Ishikawa (cell line): Measurements from ENCODE around the gene DNAJB12.

Experiments used
- CEBPB ChIP-seq: IDR thresholded peaks from 2 replicates; pipeline ENCODE4 v1.6.1; 2012
- CREB1 ChIP-seq: IDR thresholded peaks from 2 replicates; pipeline ENCODE4 v1.6.1; 2012; ENCODE audit warnings: low read depth
- EGR1 ChIP-seq: IDR thresholded peaks from 2 replicates; pipeline ENCODE4 v1.6.1; 2012
- EP300 ChIP-seq: IDR thresholded peaks from 2 replicates; pipeline ENCODE4 v1.6.1; 2012; ENCODE audit warnings: borderline replicate concordance
- FOXM1 ChIP-seq: IDR thresholded peaks from 2 replicates; pipeline ENCODE4 v1.6.1; 2012; ENCODE audit warnings: low read depth, borderline replicate concordance
- NFIC ChIP-seq: IDR thresholded peaks from 2 replicates; pipeline ENCODE4 v1.6.1; 2012
- RAD21 ChIP-seq: IDR thresholded peaks from 2 replicates; pipeline ENCODE4 v1.6.1; 2012; ENCODE audit warnings: low read depth
- TCF12 ChIP-seq: IDR thresholded peaks from 2 replicates; pipeline ENCODE4 v1.6.1; 2012; ENCODE audit warnings: low read depth
- TEAD4 ChIP-seq: IDR thresholded peaks from 2 replicates; pipeline ENCODE4 v1.6.1; 2012
- YY1 ChIP-seq: IDR thresholded peaks from 2 replicates; pipeline ENCODE4 v1.6.1; 2012; ENCODE audit warnings: low read depth
- ZBTB7A ChIP-seq: IDR thresholded peaks from 2 replicates; pipeline ENCODE4 v1.6.1; 2012; ENCODE audit warnings: low read depth
- TF ChIP-seq, protein P1 (sequence below): IDR thresholded peaks from 2 replicates; pipeline ENCODE4 v1.6.1; 2012
- TF ChIP-seq, protein P2 (sequence below): IDR thresholded peaks from 2 replicates; pipeline ENCODE4 v1.6.1; 2012
- TF ChIP-seq, protein P3 (sequence below): IDR thresholded peaks from 2 replicates; pipeline ENCODE4 v1.6.1; 2012; ENCODE audit warnings: low read depth, mild to moderate bottlenecking

DNAJB12 gene

GRCh38 chr10:72325243-72326175, 29.2 kb downstream of the DNAJB12 start:
- peak; percentile 95 for TF ChIP-seq TCF12
- TF ChIP-seq NFIC = peak; percentile 91
- TF ChIP-seq, protein P1, sequence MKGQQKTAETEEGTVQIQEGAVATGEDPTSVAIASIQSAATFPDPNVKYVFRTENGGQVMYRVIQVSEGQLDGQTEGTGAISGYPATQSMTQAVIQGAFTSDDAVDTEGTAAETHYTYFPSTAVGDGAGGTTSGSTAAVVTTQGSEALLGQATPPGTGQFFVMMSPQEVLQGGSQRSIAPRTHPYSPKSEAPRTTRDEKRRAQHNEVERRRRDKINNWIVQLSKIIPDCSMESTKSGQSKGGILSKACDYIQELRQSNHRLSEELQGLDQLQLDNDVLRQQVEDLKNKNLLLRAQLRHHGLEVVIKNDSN = peak; percentile 39; the same call in 1 of the 2 replicates
- TF ChIP-seq TEAD4 = peak; percentile 53; the same call in 1 of the 2 replicates
- peak; percentile 96 for TF ChIP-seq EGR1
- TF ChIP-seq, protein P2, sequence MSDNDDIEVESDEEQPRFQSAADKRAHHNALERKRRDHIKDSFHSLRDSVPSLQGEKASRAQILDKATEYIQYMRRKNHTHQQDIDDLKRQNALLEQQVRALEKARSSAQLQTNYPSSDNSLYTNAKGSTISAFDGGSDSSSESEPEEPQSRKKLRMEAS = peak; percentile 78
- peak; percentile 63; the same call in 1 of the 2 replicates for TF ChIP-seq ZBTB7A
- TF ChIP-seq EP300 = peak; percentile 90
- TF ChIP-seq FOXM1 = peak; percentile 74
- peak; percentile 71; the same call in 1 of the 2 replicates for TF ChIP-seq YY1
- peak; percentile 28; the same call in 1 of the 2 replicates for TF ChIP-seq RAD21

- no peak for TF ChIP-seq YY1
- TF ChIP-seq CEBPB = no peak
- TF ChIP-seq CREB1 = no peak
- TF ChIP-seq EGR1 = no peak
- TF ChIP-seq RAD21 = no peak
- TF ChIP-seq, protein P3, sequence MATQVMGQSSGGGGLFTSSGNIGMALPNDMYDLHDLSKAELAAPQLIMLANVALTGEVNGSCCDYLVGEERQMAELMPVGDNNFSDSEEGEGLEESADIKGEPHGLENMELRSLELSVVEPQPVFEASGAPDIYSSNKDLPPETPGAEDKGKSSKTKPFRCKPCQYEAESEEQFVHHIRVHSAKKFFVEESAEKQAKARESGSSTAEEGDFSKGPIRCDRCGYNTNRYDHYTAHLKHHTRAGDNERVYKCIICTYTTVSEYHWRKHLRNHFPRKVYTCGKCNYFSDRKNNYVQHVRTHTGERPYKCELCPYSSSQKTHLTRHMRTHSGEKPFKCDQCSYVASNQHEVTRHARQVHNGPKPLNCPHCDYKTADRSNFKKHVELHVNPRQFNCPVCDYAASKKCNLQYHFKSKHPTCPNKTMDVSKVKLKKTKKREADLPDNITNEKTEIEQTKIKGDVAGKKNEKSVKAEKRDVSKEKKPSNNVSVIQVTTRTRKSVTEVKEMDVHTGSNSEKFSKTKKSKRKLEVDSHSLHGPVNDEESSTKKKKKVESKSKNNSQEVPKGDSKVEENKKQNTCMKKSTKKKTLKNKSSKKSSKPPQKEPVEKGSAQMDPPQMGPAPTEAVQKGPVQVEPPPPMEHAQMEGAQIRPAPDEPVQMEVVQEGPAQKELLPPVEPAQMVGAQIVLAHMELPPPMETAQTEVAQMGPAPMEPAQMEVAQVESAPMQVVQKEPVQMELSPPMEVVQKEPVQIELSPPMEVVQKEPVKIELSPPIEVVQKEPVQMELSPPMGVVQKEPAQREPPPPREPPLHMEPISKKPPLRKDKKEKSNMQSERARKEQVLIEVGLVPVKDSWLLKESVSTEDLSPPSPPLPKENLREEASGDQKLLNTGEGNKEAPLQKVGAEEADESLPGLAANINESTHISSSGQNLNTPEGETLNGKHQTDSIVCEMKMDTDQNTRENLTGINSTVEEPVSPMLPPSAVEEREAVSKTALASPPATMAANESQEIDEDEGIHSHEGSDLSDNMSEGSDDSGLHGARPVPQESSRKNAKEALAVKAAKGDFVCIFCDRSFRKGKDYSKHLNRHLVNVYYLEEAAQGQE = no peak
- no peak for TF ChIP-seq TCF12
- TF ChIP-seq TEAD4 = no peak
- TF ChIP-seq FOXM1 = no peak
- TF ChIP-seq NFIC = no peak
- TF ChIP-seq, protein P1 = no peak
- TF ChIP-seq EP300 = no peak
Observed at GRCh38 chr10:72323771-72324191, 30.9 kb downstream of the DNAJB12 start.

- TF ChIP-seq ZBTB7A = 0 out of 2 replicates have a peak, but pooled peaks have one; percentile 32
- TF ChIP-seq EP300 = no peak
- TF ChIP-seq, protein P2 = no peak
- TF ChIP-seq YY1 = no peak
Observed at GRCh38 chr10:72323108-72323749, 31.5 kb downstream of the DNAJB12 start.

GRCh38 chr10:72322280-72323058, 32.2 kb downstream of the DNAJB12 start:
- TF ChIP-seq EP300 (peak; percentile 54; the same call in 1 of the 2 replicates), NFIC (no peak), TEAD4 (peak; percentile 65; the same call in 1 of the 2 replicates), TCF12 (peak; percentile 25; the same call in 1 of the 2 replicates), ZBTB7A (0 out of 2 replicates have a peak, but pooled peaks have one; percentile 35)
- TF ChIP-seq, protein P2 = peak; percentile 20; the same call in 1 of the 2 replicates
- TF ChIP-seq, protein P1 = no peak

DNA sequence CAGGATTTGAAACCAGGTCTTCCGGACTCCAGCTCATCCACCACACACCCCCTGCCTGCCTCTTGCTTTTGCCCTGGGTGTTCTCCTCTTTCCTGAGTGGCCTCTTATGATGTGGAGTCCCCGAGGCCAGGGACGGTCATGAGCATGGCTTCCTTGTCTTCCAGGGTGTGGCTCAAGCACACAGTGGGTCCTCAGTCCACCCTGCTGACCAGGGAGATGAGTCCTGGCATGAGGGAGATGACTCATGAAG, 32.8 kb downstream of the DNAJB12 start:
- TF ChIP-seq NFIC = no peak
- TF ChIP-seq, protein P2 = no peak
- no peak for TF ChIP-seq TEAD4
- TF ChIP-seq, protein P3 = no peak
- TF ChIP-seq YY1 = no peak
- no peak for TF ChIP-seq ZBTB7A
- TF ChIP-seq TCF12 = no peak
- no peak for TF ChIP-seq EGR1
- TF ChIP-seq EP300 = no peak
- TF ChIP-seq RAD21 = no peak
